Ovary (tissue), 9 donors: ENCODE data around the gene CPED1. TPM values are rescaled to one million over a fixed set of nuclear protein-coding genes. Genes with fewer than 3 reads are reported as not detected.

Experiments
- DNase-seq, 5 donors: peaks; one replicate each; pipeline ENCODE4 v3.0.0-alpha.2; 2019 to 2020
- H3K27ac ChIP-seq, 2 donors: fragments of 200-600 bp; one replicate each; pipeline versions ENCODE4 v1.5.1 to v1.8.0; 2019 to 2022
- H3K27me3 ChIP-seq: fragments of 200-600 bp; one replicate; pipeline ENCODE4 v1.8.0; 2022
- H3K36me3 ChIP-seq: fragments of 200-600 bp; sonication (generic); one replicate; pipeline ENCODE4 v1.5.1; 2019
- H3K4me1 ChIP-seq: one replicate; pipeline ENCODE4 v1.8.1; 2013; ENCODE audit warnings: mild to moderate bottlenecking, moderate library complexity; ENCODE audit not compliant: insufficient read depth
- H3K4me3 ChIP-seq: fragments of 200-600 bp; sonication (generic); one replicate; pipeline ENCODE4 v1.5.1; 2017
- H3K9me3 ChIP-seq, 2 donors: fragments of 200-600 bp in 1 of 2; sonication (generic) in 1 of 2; one replicate each; pipeline versions ENCODE4 v1.5.1 to v1.8.1; 2013 to 2019; ENCODE audit warnings: mild to moderate bottlenecking in 1 of 2, moderate library complexity in 1 of 2
- CTCF ChIP-seq, 3 donors: fragments of 450-650 bp in 2 of 3; fragments of 200-600 bp in 1 of 3; IDR thresholded peaks; one replicate each; pipeline versions ENCODE4 v1.5.1 to v1.8.0; 2016 to 2022; ENCODE audit warnings: antibody characterized with exemption in 3 of 3, mild to moderate bottlenecking in 1 of 3
- EP300 ChIP-seq: sonication (generic); formaldehyde crosslinking; IDR thresholded peaks from one replicate; pipeline ENCODE4 v1.6.1; 2017; ENCODE audit warnings: antibody characterized with exemption
- POLR2A ChIP-seq: fragments of 450-650 bp; IDR thresholded peaks from one replicate; pipeline ENCODE4 v1.6.1; 2017; ENCODE audit warnings: antibody characterized with exemption, mild to moderate bottlenecking, moderate library complexity
- WGBS, 3 donors: extraction: QIAGEN DNeasy Blood & Tissue Kit in 1 of 3; methylation state at CpG; one replicate each; pipeline versions ENCODE4 v1.1.5 to v1.1.7; 2013 to 2017; 5-methylcytosine and 5-hydroxymethylcytosine counted together
- intact Hi-C, 4 donors: fragments of 100-400 bp; cut with DNase I; formaldehyde crosslinking; loops; one replicate each; pipeline versions ENCODE4 v1.11.0 to v1.15.1; 2022 to 2023
- polyA plus RNA-seq, 2 donors: library from polyadenylated mRNA; stranded (reverse); fragments of 200-250 nt in 1 of 2; fragments of 350-450 nt in 1 of 2; fragmentation: Illumina TruSeq in 1 of 2; extraction: RNeasy Lipid Tissue Mini Kit (QIAGEN cat#74804) in 1 of 2; gene quantifications; one replicate each; pipeline ENCODE4 v1.2.3, GENCODE V29; 2013 to 2014
- total RNA-seq, 7 donors: library from RNA; depleted of rRNA in 2 of 7; stranded (reverse); fragments of >200 nt in 2 of 7; fragmentation: NEBNext Ultra II Directional in 3 of 7; extraction: Animal tissue kit (Norgen Biotek cat#: 25700) in 3 of 7; gene quantifications; one replicate each; pipeline versions ENCODE4 v1.1.0 to v1.2.4, GENCODE V29; 2016 to 2023
- donor health status: DM: no; HTN: no; CAD: no; lungs with moderate emphysema.
- donor health status: DM: no; HTN: no; CAD: no.
- donor health status: Bipolar disorder and iron deficiency.
- donor health status: DM: yes; HTN: yes; CAD: no.
- donor health status: DM: no; HTN: no; CAD: no.
- donor health status: DM: yes; HTN: yes; CAD: no.

The CPED1 gene
- total and polyA plus RNA-seq, 9 donors = 42.1 to 127 (median 88.8) TPM

DNA sequence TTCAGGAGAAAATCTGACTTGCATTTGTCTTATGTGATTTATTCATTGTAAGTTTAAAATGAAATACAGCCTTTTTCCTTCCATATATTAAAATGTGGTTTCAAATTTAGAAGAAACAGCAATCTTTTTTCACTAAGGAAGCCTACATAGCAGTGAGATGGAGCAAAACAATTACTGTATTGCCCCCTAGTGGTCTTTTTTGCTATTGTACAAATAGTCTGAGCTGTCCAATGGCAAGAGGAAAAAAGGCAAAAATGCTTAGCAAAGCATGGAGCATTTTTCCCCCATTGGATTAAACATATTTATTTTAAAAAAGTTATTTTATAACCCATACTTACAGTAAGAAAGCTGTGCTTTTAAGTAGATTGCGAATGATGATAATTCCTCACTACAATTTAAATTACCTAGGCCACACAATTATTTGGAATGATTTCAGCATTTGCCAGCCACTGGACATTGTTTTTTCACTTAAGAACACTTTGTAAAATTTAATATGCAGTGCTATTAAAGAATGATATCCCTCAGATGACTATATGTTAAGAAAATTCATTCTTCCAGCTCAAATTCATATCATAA is 119.5 kb downstream of the CPED1 start:
- Histone ChIP-seq H3K4me1 (no peaks in the 10 kb centered on the region), H3K27ac (no peak overlapping the region), H3K36me3 (no peaks in the 10 kb centered on the region), H3K27me3 (no peaks in the 10 kb centered on the region), H3K4me3 (no peak overlapping the region), H3K9me3 (no peaks in the 10 kb centered on the region)
- DNase-seq = no peak
- WGBS, 3 donors = 33 to 61% (median 54%) methylated on average over 1 of the region's 1 CpG
- peak; percentile 67 to 82 (median 69) for TF ChIP-seq CTCF (IDR thresholded peaks at IDR 0.05)
- no peak for TF ChIP-seq EP300
- no peak for TF ChIP-seq POLR2A
- intact Hi-C loops = loop anchor here in 1 of 4 donors (5.0 kb wide), 1 partner anchor 301 kb away; no protein-coding TSS in a partner anchor

GRCh38 chr7:121109145-121109544 is 120.6 kb downstream of the CPED1 start:
- 88 to 94% (median 92%) methylated on average over 6 of the region's 6 CpGs for WGBS, 3 donors
- Histone ChIP-seq H3K27ac (no peak overlapping the region), H3K9me3 (no peaks in the 10 kb centered on the region), H3K36me3 (no peaks in the 10 kb centered on the region), H3K27me3 (no peaks in the 10 kb centered on the region), H3K4me1 (no peaks in the 10 kb centered on the region), H3K4me3 (no peak overlapping the region)
- intact Hi-C loops = loop anchor here in 1 of 4 donors (5.0 kb wide), 1 partner anchor 302 kb away; no protein-coding TSS in a partner anchor
- DNase-seq = no peak
- TF ChIP-seq POLR2A = no peak
- no peak for TF ChIP-seq CTCF (IDR thresholded peaks at IDR 0.05)
- TF ChIP-seq EP300 = no peak

DNA sequence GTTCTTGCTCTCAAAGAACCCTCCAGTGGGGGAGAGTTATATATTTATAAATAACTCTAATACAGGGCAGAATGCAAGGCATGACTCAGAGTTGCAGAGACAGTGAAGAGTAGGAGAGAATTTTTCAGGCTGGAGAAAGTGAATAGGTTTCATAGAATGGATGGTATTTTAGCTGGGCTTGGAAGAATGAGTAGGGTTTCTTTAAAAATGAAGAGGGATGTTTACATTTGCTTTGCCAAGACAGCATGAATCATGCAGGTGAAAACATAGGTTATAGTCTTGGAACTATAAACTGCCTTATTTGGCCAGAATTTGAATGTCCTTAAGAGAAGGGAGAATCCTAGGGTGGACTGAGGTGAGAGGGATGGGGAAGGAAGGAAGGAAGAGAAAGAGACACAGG is 124.8 kb downstream of the CPED1 start:
- no peak for DNase-seq
- TF ChIP-seq EP300 (no peak), POLR2A (no peak), CTCF (IDR thresholded peaks at IDR 0.05) (no peak)

GRCh38 chr7:121116396-121116795 is 127.9 kb downstream of the CPED1 start:
- Histone ChIP-seq H3K27ac (no peak overlapping the region), H3K4me1 (no peaks in the 10 kb centered on the region), H3K36me3 (no peaks in the 10 kb centered on the region), H3K4me3 (no peak overlapping the region), H3K9me3 (no peaks in the 10 kb centered on the region), H3K27me3 (no peaks in the 10 kb centered on the region)
- no peak for DNase-seq
- intact Hi-C loops = no loop called here
- TF ChIP-seq EP300 = no peak
- no peak for TF ChIP-seq POLR2A
- TF ChIP-seq CTCF (IDR thresholded peaks at IDR 0.05) = no peak
- 88 to 91% (median 88%) methylated on average over 1 of the region's 1 CpG for whole genome bisulfite sequencing, 3 donors

More for the DNA sequence above, 124.8 kb downstream of the CPED1 start:
- Histone ChIP-seq H3K36me3 (no peaks in the 10 kb centered on the region), H3K9me3 (no peaks in the 10 kb centered on the region), H3K4me1 (no peaks in the 10 kb centered on the region), H3K27me3 (no peaks in the 10 kb centered on the region), H3K4me3 (no peak overlapping the region), H3K27ac (no peak overlapping the region)
- intact Hi-C loops = no loop called here
